ENCODE results near the gene NHS.

DNA sequence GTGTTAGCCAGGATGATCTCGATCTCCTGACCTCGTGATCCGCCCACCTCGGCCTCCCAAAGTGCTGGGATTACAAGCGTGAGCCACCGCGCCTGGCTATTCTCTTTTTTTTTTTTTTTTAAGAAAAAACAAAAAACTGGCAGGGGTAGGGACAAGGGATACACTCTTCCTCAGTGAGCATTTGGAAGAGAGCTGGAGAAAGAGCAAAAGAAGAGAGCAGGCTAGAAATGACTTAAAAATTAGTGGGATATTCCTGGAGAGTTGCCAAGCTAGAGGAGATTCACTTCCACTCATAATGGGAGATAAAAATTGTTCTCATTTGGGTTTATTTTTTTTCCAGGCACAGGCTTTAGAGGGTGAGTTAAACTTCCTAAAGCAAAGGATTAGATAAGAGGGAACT lies 222.3 kb downstream of the NHS start:
- TF ChIP-seq, protein P1, sequence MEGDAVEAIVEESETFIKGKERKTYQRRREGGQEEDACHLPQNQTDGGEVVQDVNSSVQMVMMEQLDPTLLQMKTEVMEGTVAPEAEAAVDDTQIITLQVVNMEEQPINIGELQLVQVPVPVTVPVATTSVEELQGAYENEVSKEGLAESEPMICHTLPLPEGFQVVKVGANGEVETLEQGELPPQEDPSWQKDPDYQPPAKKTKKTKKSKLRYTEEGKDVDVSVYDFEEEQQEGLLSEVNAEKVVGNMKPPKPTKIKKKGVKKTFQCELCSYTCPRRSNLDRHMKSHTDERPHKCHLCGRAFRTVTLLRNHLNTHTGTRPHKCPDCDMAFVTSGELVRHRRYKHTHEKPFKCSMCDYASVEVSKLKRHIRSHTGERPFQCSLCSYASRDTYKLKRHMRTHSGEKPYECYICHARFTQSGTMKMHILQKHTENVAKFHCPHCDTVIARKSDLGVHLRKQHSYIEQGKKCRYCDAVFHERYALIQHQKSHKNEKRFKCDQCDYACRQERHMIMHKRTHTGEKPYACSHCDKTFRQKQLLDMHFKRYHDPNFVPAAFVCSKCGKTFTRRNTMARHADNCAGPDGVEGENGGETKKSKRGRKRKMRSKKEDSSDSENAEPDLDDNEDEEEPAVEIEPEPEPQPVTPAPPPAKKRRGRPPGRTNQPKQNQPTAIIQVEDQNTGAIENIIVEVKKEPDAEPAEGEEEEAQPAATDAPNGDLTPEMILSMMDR (IDR thresholded peaks at IDR 0.05) = no peak
- no peak for TF ChIP-seq POLR2A (IDR thresholded peaks at IDR 0.05)
